Measurements from ENCODE around the gene SYNJ2. TPM values are rescaled to one million over a fixed set of nuclear protein-coding genes. Genes with fewer than 3 reads are reported as not detected.

Gene SYNJ2
- total RNA-seq, 1 experiment from 2014 or later, result 29.1 TPM

DNA sequence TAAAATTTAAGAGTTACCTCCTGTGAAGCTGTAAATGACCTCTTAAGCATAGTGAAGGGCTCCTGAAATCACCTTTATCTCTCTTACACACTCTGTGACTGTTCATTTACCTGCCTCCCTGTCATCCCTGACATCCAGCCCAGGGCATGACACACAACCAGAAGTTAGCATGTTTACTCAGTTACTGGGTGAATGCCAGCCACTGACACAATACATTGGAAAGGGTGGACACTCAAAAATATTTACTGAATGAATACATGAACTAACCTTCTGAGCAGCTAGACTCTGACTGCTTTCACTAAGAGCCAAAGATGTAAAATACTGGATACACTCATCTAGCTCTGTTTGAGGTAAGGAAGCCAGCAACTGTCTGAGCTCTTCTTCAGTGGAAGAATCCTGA, 161.1 kb downstream of the SYNJ2 start:
- Mint-ChIP-seq H3K9me3 (ENCODE audit: low read depth, unreplicated experiment) (no peaks in the 10 kb centered on the region), H3K4me1 (ENCODE audit: low read depth, unreplicated experiment) (peaks cover 7% of the 10 kb centered on the region), H3K27ac (ENCODE audit: unreplicated experiment) (no peak overlapping the region), H3K4me3 (ENCODE audit: low read depth, unreplicated experiment) (no peak overlapping the region), H3K27me3 (ENCODE audit: unreplicated experiment) (no peaks in the 10 kb centered on the region), H3K36me3 (ENCODE audit: insufficient read depth, unreplicated experiment) (no peaks in the 10 kb centered on the region)
- BruUV-seq (replicated peaks), result no TSS peak
- no peak for DNase-seq
- TF ChIP-seq, protein P1, sequence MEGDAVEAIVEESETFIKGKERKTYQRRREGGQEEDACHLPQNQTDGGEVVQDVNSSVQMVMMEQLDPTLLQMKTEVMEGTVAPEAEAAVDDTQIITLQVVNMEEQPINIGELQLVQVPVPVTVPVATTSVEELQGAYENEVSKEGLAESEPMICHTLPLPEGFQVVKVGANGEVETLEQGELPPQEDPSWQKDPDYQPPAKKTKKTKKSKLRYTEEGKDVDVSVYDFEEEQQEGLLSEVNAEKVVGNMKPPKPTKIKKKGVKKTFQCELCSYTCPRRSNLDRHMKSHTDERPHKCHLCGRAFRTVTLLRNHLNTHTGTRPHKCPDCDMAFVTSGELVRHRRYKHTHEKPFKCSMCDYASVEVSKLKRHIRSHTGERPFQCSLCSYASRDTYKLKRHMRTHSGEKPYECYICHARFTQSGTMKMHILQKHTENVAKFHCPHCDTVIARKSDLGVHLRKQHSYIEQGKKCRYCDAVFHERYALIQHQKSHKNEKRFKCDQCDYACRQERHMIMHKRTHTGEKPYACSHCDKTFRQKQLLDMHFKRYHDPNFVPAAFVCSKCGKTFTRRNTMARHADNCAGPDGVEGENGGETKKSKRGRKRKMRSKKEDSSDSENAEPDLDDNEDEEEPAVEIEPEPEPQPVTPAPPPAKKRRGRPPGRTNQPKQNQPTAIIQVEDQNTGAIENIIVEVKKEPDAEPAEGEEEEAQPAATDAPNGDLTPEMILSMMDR (IDR thresholded peaks at IDR 0.05; ENCODE audit: unreplicated experiment), result no peak
- intact Hi-C loops (cut with micrococcal nuclease; ENCODE audit: unreplicated experiment), result loop anchor here (5.0 kb wide), 1 partner anchor 65 kb away; no protein-coding TSS in a partner anchor
- CTCF ChIA-PET, result interaction anchor here (0.7 to 2.2 kb wide), 4 partner anchors 9 to 1599 kb away, joined by 3 to 6 read pairs (median 4); no protein-coding TSS in a partner anchor

DNA sequence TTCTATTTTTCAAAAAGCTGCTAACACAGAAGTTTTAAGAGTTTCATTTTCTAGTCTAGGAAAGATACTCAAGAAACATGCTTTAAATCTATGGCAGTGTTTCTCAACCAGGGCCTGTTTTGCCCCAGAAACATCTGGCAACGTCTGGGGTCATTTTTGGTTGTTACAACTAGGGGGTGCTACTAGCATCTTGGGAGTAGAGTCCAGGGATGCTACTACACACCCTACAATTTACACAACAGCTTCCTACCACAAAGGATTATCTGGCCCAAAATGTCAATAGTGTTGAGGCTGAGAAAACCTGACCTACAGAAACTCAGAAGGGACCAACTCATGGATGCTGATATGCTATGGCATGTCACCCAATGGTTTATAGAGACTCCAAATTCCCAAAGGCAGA, 162.0 kb downstream of the SYNJ2 start:
- intact Hi-C loops (cut with micrococcal nuclease; ENCODE audit: unreplicated experiment), result loop anchor here (5.0 kb wide), 1 partner anchor 64 kb away; no protein-coding TSS in a partner anchor
- H3K27me3 Mint-ChIP-seq (ENCODE audit: unreplicated experiment), result no peaks in the 10 kb centered on the region
- TF ChIP-seq, protein P1 (IDR thresholded peaks at IDR 0.05; ENCODE audit: unreplicated experiment), result peak; percentile 33
- H3K4me1 Mint-ChIP-seq (ENCODE audit: low read depth, unreplicated experiment), result peaks cover 7% of the 10 kb centered on the region
- CTCF ChIA-PET, result interaction anchor here (1.2 to 2.2 kb wide), 2 partner anchors 24 to 61 kb away, joined by 4 to 6 read pairs; no protein-coding TSS in a partner anchor
- DNase-seq, result peak; percentile 13
- H3K9me3 Mint-ChIP-seq (ENCODE audit: low read depth, unreplicated experiment), result no peaks in the 10 kb centered on the region
- no peak overlapping the region for H3K27ac Mint-ChIP-seq (ENCODE audit: unreplicated experiment)
- no peaks in the 10 kb centered on the region for H3K36me3 Mint-ChIP-seq (ENCODE audit: insufficient read depth, unreplicated experiment)
- no peak overlapping the region for H3K4me3 Mint-ChIP-seq (ENCODE audit: low read depth, unreplicated experiment)
- no TSS peak for BruUV-seq (replicated peaks)

Other genes with a start within 250 kb of the SYNJ2 start
- 16.6 and 17.7 TPM in 2 replicates for gene SNX9, start 158.6 kb upstream of the SYNJ2 start, total RNA-seq (2022)
- 5.5 and 5.9 TPM in 2 replicates for gene SERAC1, start 186.4 kb downstream of the SYNJ2 start, total RNA-seq (2022)
- 25.0 and 26.7 TPM in 2 replicates for gene GTF2H5, start 186.5 kb downstream of the SYNJ2 start, total RNA-seq (2022)

All from Calu3 (cell line).